ENCODE results near the gene CYP4B1.

DNA sequence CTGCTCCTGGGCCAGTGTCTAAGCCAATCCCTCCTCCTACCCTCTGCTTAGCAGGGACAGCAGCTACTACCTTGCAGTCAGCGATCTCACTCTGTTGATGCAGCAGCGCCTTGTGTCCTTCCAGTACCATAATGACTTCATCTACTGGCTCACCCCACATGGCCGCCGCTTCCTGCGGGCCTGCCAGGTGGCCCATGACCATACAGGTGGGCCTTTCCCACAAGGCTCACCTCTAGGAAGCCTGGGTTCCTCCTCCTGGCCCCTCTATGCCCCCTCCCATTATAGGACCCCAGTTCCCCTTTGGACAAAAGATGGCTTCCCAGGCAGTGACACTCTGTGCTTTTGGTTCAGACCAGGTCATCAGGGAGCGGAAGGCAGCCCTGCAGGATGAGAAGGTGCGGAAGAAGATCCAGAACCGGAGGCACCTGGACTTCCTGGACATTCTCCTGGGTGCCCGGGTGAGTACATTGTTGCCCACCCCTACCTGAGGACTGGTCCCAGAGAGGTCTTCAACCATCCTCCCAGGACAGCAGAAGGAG, 15.1 kb downstream of the CYP4B1 start:
- TF ChIP-seq, protein P1, sequence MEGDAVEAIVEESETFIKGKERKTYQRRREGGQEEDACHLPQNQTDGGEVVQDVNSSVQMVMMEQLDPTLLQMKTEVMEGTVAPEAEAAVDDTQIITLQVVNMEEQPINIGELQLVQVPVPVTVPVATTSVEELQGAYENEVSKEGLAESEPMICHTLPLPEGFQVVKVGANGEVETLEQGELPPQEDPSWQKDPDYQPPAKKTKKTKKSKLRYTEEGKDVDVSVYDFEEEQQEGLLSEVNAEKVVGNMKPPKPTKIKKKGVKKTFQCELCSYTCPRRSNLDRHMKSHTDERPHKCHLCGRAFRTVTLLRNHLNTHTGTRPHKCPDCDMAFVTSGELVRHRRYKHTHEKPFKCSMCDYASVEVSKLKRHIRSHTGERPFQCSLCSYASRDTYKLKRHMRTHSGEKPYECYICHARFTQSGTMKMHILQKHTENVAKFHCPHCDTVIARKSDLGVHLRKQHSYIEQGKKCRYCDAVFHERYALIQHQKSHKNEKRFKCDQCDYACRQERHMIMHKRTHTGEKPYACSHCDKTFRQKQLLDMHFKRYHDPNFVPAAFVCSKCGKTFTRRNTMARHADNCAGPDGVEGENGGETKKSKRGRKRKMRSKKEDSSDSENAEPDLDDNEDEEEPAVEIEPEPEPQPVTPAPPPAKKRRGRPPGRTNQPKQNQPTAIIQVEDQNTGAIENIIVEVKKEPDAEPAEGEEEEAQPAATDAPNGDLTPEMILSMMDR (IDR thresholded peaks at IDR 0.05; ENCODE audit: insufficient read depth, low read length, poor library complexity, severe bottlenecking), result no peak
- TF ChIP-seq EZH2phosphoT487 (conservative IDR thresholded peaks at IDR 0.05; ENCODE audit: low read length), result no peak

Measured in SU-DHL-6 (cell line).